Neural cell (in vitro differentiated cells): ENCODE results near the gene SRA1. TPM values are rescaled to one million over a fixed set of nuclear protein-coding genes. Genes with fewer than 3 reads are reported as not detected.

Experiments
- H2AFZ ChIP-seq: fragments of 200-600, 300-800 bp; sonication (generic), shearing (Covaris generic); 2 replicates; pipeline ENCODE4 v1.6.0; 2014; ENCODE audit warnings: low read depth, mild to moderate bottlenecking, antibody characterized with exemption, low read length, moderate library complexity
- H3F3A ChIP-seq: fragments of 200-600 bp; shearing (Covaris generic); 2 replicates; pipeline ENCODE4 v1.6.1; 2016; ENCODE audit warnings: mild to moderate bottlenecking, moderate library complexity, mixed read lengths, antibody characterized with exemption, low read length; ENCODE audit not compliant: insufficient read depth, poor library complexity, severe bottlenecking
- H3K27ac ChIP-seq: fragments of 200-600, 300-800 bp; sonication (generic), shearing (Covaris generic); 2 replicates; pipeline ENCODE4 v1.5.1; 2014; ENCODE audit warnings: mild to moderate bottlenecking, low read length, moderate library complexity
- H3K27me3 ChIP-seq: fragments of 300-800, 200-600 bp; sonication (generic), shearing (Covaris generic); 2 replicates; pipeline ENCODE4 v1.6.0; 2014; ENCODE audit warnings: mild to moderate bottlenecking, low read depth, low read length, moderate library complexity; ENCODE audit not compliant: insufficient read depth
- H3K36me3 ChIP-seq: fragments of 300-800, 200-600 bp; sonication (generic), shearing (Covaris generic); 2 replicates; pipeline ENCODE4 v1.5.1; 2014; ENCODE audit warnings: mild to moderate bottlenecking, antibody characterized with exemption, low read length, moderate library complexity; ENCODE audit not compliant: insufficient read depth
- H3K4me2 ChIP-seq: fragments of 300-800, 200-600 bp; sonication (generic), shearing (Covaris generic); 2 replicates; pipeline ENCODE4 v1.6.0; 2014; ENCODE audit warnings: mild to moderate bottlenecking, low read length
- H3K4me3 ChIP-seq: fragments of 300-800, 200-600 bp; sonication (generic), shearing (Covaris generic); 2 replicates; pipeline ENCODE4 v1.5.1; 2014; ENCODE audit warnings: mild to moderate bottlenecking, low read length, moderate library complexity
- H3K79me2 ChIP-seq: fragments of 200-600 bp; shearing (Covaris generic); replicated peaks from 2 replicates; pipeline ENCODE4 v1.6.0; 2014; ENCODE audit warnings: mild to moderate bottlenecking, low read length, moderate library complexity; ENCODE audit not compliant: insufficient read depth
- H3K9ac ChIP-seq: fragments of 300-800, 200-600 bp; sonication (generic), shearing (Covaris generic); 2 replicates; pipeline ENCODE4 v1.6.1; 2016; ENCODE audit warnings: mild to moderate bottlenecking, low read length, mixed read lengths
- H3K9me2 ChIP-seq: fragments of 200-600 bp; shearing (Covaris generic); 2 replicates; pipeline ENCODE4 v1.6.1; 2016; ENCODE audit warnings: mild to moderate bottlenecking, low read length, mixed read lengths; ENCODE audit not compliant: insufficient read depth
- H3K9me3 ChIP-seq: fragments of 200-600, 300-800 bp; sonication (generic), shearing (Covaris generic); 2 replicates; pipeline ENCODE4 v1.6.1; 2016; ENCODE audit warnings: mild to moderate bottlenecking, mixed run types, low read length, moderate library complexity, mixed read lengths
- H4K20me1 ChIP-seq: fragments of 200-600 bp; shearing (Covaris generic); 2 replicates; pipeline ENCODE4 v1.6.1; 2016; ENCODE audit warnings: mild to moderate bottlenecking, mixed run types; ENCODE audit not compliant: insufficient read depth
- CTCF ChIP-seq: fragments of 450-650 bp; IDR thresholded peaks from 2 replicates; pipeline ENCODE4 v1.5.1; 2014; ENCODE audit warnings: antibody characterized with exemption, mild to moderate bottlenecking, moderate library complexity; ENCODE audit not compliant: poor library complexity, severe bottlenecking
- EP300 ChIP-seq: fragments of 450-650 bp; conservative IDR thresholded peaks from 2 replicates; pipeline ENCODE4 v1.6.1; 2014; ENCODE audit warnings: antibody characterized with exemption, mild to moderate bottlenecking, moderate library complexity; ENCODE audit not compliant: poor library complexity, severe bottlenecking
- EZH2 ChIP-seq: fragments of 200-600, 300-800 bp; shearing (Covaris generic), sonication (generic); IDR thresholded peaks from 2 replicates; pipeline ENCODE4 v1.6.1; 2014; ENCODE audit warnings: antibody characterized with exemption, low read length, borderline replicate concordance, mild to moderate bottlenecking; ENCODE audit not compliant: insufficient read depth, poor library complexity, severe bottlenecking
- MXI1 ChIP-seq: fragments of 450-650 bp; conservative IDR thresholded peaks from 2 replicates; pipeline ENCODE4 v1.6.1; 2014; ENCODE audit warnings: antibody characterized with exemption, mild to moderate bottlenecking; ENCODE audit not compliant: poor library complexity, severe bottlenecking
- POLR2AphosphoS5 ChIP-seq: IDR thresholded peaks from 2 replicates; pipeline ENCODE4 v1.6.1; 2012
- RAD21 ChIP-seq: fragments of 450-650 bp; conservative IDR thresholded peaks from 2 replicates; pipeline ENCODE4 v1.6.1; 2014; ENCODE audit warnings: antibody characterized with exemption, mild to moderate bottlenecking, moderate library complexity
- REST ChIP-seq: IDR thresholded peaks from 2 replicates; pipeline ENCODE4 v1.6.1; 2012; ENCODE audit warnings: borderline replicate concordance
- SMC3 ChIP-seq: fragments of 450-650 bp; conservative IDR thresholded peaks from 2 replicates; pipeline ENCODE4 v1.6.1; 2014; ENCODE audit warnings: antibody characterized with exemption, mild to moderate bottlenecking, moderate library complexity; ENCODE audit not compliant: poor library complexity
- TAF1 ChIP-seq: IDR thresholded peaks from 2 replicates; pipeline ENCODE4 v1.6.1; 2012; ENCODE audit warnings: low read depth
- polyA plus RNA-seq: library from polyadenylated mRNA; depleted of rRNA; stranded (reverse); fragments of >200 nt; gene quantifications from 2 replicates; pipeline ENCODE4 v1.2.3, GENCODE V29; 2014

Gene SRA1
- polyA plus RNA-seq, 1 donor from 2014 or later, result 73.5 TPM

GRCh38 chr5:140574165-140574564, 16.9 kb upstream of the SRA1 start:
- H3K9ac ChIP-seq, result no peak overlapping the region
- H3K4me2 ChIP-seq, result no peak overlapping the region
- no peaks in the 10 kb centered on the region for H3K36me3 ChIP-seq
- TF ChIP-seq EP300, result no peak
- no peak for TF ChIP-seq CTCF
- no peak for TF ChIP-seq EZH2
- no peak overlapping the region for H3K4me3 ChIP-seq
- no peaks in the 10 kb centered on the region for H3F3A ChIP-seq
- no peak overlapping the region for H2AFZ ChIP-seq
- H3K9me2 ChIP-seq, result no peaks in the 10 kb centered on the region
- H3K9me3 ChIP-seq, result no peaks in the 10 kb centered on the region
- H4K20me1 ChIP-seq, result no peaks in the 10 kb centered on the region
- no peaks in the 10 kb centered on the region for H3K27me3 ChIP-seq
- H3K27ac ChIP-seq, result no peak overlapping the region
- H3K79me2 ChIP-seq, result no peaks in the 10 kb centered on the region

GRCh38 chr5:140573683-140574082, 16.4 kb upstream of the SRA1 start:
- Histone ChIP-seq H3K9me3 (no peaks in the 10 kb centered on the region), H3K4me2 (no peak overlapping the region), H4K20me1 (no peaks in the 10 kb centered on the region), H3K9ac (no peak overlapping the region), H3K4me3 (no peak overlapping the region), H2AFZ (no peak overlapping the region), H3K27ac (no peak overlapping the region), H3F3A (no peaks in the 10 kb centered on the region), H3K79me2 (no peaks in the 10 kb centered on the region), H3K36me3 (no peaks in the 10 kb centered on the region), H3K27me3 (no peaks in the 10 kb centered on the region), H3K9me2 (no peaks in the 10 kb centered on the region)
- TF ChIP-seq RAD21 (no peak), POLR2AphosphoS5 (no peak), TAF1 (no peak), EZH2 (no peak), SMC3 (no peak), EP300 (no peak), CTCF (no peak), MXI1 (no peak), REST (no peak)
